ENCODE measurements around the gene NID1. TPM values are rescaled to one million over a fixed set of nuclear protein-coding genes. Genes with fewer than 3 reads are reported as not detected.

NID1 gene
- polyA plus RNA-seq, 1 donor from 2014 or later: 0.04 TPM

DNA sequence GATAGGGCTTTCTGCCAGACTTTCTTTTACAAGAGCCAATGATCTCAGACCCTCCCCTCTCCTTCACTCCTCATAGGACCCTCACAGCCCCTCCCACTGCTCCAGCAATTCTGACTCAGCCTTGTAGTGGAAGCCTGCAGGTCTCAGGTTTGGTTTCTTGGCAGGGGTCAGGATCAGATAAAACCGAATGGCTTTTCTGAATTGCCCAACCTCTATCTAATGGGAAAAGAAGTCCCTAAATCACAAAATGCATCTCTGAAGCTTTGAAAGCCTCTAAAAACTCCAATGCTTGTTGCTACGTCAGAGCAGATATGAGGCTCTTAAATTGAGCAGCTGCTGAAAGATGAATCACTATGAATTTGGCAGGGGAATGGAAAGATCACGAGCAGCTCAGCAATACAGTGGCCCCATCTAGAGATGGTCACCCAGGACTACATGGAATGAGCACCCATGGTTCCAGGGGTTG, 74.5 kb downstream of the NID1 start:
- Histone ChIP-seq H3K79me2 (replicated peaks; ENCODE audit: insufficient read depth, low read length) (no peaks in the 10 kb centered on the region), H3K27ac (ENCODE audit: low read length) (no peak overlapping the region), H3K4me3 (ENCODE audit: low read length) (no peak overlapping the region), H3K9me3 (ENCODE audit: low read length) (peaks cover 9% of the 10 kb centered on the region), H3K27me3 (ENCODE audit: insufficient read depth, low read depth, low read length) (no peaks in the 10 kb centered on the region), H4K20me1 (ENCODE audit: insufficient read depth) (no peaks in the 10 kb centered on the region), H3K4me2 (ENCODE audit: low read length) (no peak overlapping the region), H3K9me2 (ENCODE audit: insufficient read depth, low read length) (no peaks in the 10 kb centered on the region), H3K9ac (ENCODE audit: low read length) (no peak overlapping the region), H3F3A (ENCODE audit: insufficient read depth, low read length, poor library complexity, severe bottlenecking) (no peaks in the 10 kb centered on the region), H2AFZ (ENCODE audit: low read depth, low read length) (no peak overlapping the region), H3K36me3 (ENCODE audit: insufficient read depth, low read length) (no peaks in the 10 kb centered on the region)
- no peak for TF ChIP-seq TAF1 (IDR thresholded peaks at IDR 0.05; ENCODE audit: low read depth)
- no peak for TF ChIP-seq POLR2AphosphoS5 (IDR thresholded peaks at IDR 0.05)
- TF ChIP-seq EZH2 (IDR thresholded peaks at IDR 0.05; ENCODE audit: borderline replicate concordance, insufficient read depth, low read length, poor library complexity, severe bottlenecking): no peak
- TF ChIP-seq, protein P1, sequence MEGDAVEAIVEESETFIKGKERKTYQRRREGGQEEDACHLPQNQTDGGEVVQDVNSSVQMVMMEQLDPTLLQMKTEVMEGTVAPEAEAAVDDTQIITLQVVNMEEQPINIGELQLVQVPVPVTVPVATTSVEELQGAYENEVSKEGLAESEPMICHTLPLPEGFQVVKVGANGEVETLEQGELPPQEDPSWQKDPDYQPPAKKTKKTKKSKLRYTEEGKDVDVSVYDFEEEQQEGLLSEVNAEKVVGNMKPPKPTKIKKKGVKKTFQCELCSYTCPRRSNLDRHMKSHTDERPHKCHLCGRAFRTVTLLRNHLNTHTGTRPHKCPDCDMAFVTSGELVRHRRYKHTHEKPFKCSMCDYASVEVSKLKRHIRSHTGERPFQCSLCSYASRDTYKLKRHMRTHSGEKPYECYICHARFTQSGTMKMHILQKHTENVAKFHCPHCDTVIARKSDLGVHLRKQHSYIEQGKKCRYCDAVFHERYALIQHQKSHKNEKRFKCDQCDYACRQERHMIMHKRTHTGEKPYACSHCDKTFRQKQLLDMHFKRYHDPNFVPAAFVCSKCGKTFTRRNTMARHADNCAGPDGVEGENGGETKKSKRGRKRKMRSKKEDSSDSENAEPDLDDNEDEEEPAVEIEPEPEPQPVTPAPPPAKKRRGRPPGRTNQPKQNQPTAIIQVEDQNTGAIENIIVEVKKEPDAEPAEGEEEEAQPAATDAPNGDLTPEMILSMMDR (IDR thresholded peaks at IDR 0.05; ENCODE audit: poor library complexity, severe bottlenecking): no peak
- no peak for TF ChIP-seq EP300 (conservative IDR thresholded peaks at IDR 0.05; ENCODE audit: poor library complexity, severe bottlenecking)
- no peak for TF ChIP-seq MXI1 (conservative IDR thresholded peaks at IDR 0.05; ENCODE audit: poor library complexity, severe bottlenecking)
- no peak for TF ChIP-seq RAD21 (conservative IDR thresholded peaks at IDR 0.05)
- TF ChIP-seq SMC3 (conservative IDR thresholded peaks at IDR 0.05; ENCODE audit: poor library complexity): no peak
- TF ChIP-seq, protein P2, sequence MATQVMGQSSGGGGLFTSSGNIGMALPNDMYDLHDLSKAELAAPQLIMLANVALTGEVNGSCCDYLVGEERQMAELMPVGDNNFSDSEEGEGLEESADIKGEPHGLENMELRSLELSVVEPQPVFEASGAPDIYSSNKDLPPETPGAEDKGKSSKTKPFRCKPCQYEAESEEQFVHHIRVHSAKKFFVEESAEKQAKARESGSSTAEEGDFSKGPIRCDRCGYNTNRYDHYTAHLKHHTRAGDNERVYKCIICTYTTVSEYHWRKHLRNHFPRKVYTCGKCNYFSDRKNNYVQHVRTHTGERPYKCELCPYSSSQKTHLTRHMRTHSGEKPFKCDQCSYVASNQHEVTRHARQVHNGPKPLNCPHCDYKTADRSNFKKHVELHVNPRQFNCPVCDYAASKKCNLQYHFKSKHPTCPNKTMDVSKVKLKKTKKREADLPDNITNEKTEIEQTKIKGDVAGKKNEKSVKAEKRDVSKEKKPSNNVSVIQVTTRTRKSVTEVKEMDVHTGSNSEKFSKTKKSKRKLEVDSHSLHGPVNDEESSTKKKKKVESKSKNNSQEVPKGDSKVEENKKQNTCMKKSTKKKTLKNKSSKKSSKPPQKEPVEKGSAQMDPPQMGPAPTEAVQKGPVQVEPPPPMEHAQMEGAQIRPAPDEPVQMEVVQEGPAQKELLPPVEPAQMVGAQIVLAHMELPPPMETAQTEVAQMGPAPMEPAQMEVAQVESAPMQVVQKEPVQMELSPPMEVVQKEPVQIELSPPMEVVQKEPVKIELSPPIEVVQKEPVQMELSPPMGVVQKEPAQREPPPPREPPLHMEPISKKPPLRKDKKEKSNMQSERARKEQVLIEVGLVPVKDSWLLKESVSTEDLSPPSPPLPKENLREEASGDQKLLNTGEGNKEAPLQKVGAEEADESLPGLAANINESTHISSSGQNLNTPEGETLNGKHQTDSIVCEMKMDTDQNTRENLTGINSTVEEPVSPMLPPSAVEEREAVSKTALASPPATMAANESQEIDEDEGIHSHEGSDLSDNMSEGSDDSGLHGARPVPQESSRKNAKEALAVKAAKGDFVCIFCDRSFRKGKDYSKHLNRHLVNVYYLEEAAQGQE (IDR thresholded peaks at IDR 0.05; ENCODE audit: borderline replicate concordance): no peak

DNA sequence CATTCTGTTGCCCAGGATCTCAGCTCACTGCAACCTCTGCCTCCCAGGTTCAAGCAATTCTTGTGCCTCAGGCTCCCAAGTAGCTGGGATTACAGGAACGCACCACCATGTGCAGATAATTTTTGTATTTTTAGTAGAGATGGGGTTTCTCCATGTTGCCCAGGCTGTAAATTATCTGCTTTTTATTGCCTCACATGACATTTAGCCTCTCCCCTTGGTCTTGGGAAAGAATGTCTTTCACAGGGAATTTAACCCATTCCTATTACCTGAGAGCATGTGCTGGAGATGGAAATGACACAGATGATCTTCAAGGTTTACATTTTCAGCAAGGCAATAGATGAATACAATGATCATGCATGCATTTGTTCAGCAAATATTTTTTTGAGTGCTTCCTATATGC, 75.8 kb downstream of the NID1 start:
- no peak overlapping the region for H3K4me2 ChIP-seq (ENCODE audit: low read length)
- H3K27ac ChIP-seq (ENCODE audit: low read length): no peak overlapping the region
- TF ChIP-seq EP300 (conservative IDR thresholded peaks at IDR 0.05; ENCODE audit: poor library complexity, severe bottlenecking): no peak
- TF ChIP-seq SMC3 (conservative IDR thresholded peaks at IDR 0.05; ENCODE audit: poor library complexity): no peak
- no peak for TF ChIP-seq TAF1 (IDR thresholded peaks at IDR 0.05; ENCODE audit: low read depth)
- TF ChIP-seq, protein P1 (IDR thresholded peaks at IDR 0.05; ENCODE audit: poor library complexity, severe bottlenecking): no peak
- no peak for TF ChIP-seq POLR2AphosphoS5 (IDR thresholded peaks at IDR 0.05)
- TF ChIP-seq, protein P2 (IDR thresholded peaks at IDR 0.05; ENCODE audit: borderline replicate concordance): no peak
- no peak for TF ChIP-seq RAD21 (conservative IDR thresholded peaks at IDR 0.05)
- TF ChIP-seq EZH2 (IDR thresholded peaks at IDR 0.05; ENCODE audit: borderline replicate concordance, insufficient read depth, low read length, poor library complexity, severe bottlenecking): no peak
- TF ChIP-seq MXI1 (conservative IDR thresholded peaks at IDR 0.05; ENCODE audit: poor library complexity, severe bottlenecking): no peak
- no peak overlapping the region for H3K9ac ChIP-seq (ENCODE audit: low read length)
- peaks cover 9% of the 10 kb centered on the region for H3K9me3 ChIP-seq (ENCODE audit: low read length)
- H3K27me3 ChIP-seq (ENCODE audit: insufficient read depth, low read depth, low read length): no peaks in the 10 kb centered on the region
- H3K4me3 ChIP-seq (ENCODE audit: low read length): no peak overlapping the region
- H3K36me3 ChIP-seq (ENCODE audit: insufficient read depth, low read length): no peaks in the 10 kb centered on the region
- no peaks in the 10 kb centered on the region for H3F3A ChIP-seq (ENCODE audit: insufficient read depth, low read length, poor library complexity, severe bottlenecking)
- H4K20me1 ChIP-seq (ENCODE audit: insufficient read depth): no peaks in the 10 kb centered on the region
- no peak overlapping the region for H2AFZ ChIP-seq (ENCODE audit: low read depth, low read length)
- H3K9me2 ChIP-seq (ENCODE audit: insufficient read depth, low read length): no peaks in the 10 kb centered on the region
- no peaks in the 10 kb centered on the region for H3K79me2 ChIP-seq (replicated peaks; ENCODE audit: insufficient read depth, low read length)
